Measurements from ENCODE around the gene CCDC85A.

CCDC85A gene

GRCh38 chr2:56297671-56298070, 113.9 kb downstream of the CCDC85A start:
- no peak for DNase-seq (ENCODE audit: low spot score)

DNA sequence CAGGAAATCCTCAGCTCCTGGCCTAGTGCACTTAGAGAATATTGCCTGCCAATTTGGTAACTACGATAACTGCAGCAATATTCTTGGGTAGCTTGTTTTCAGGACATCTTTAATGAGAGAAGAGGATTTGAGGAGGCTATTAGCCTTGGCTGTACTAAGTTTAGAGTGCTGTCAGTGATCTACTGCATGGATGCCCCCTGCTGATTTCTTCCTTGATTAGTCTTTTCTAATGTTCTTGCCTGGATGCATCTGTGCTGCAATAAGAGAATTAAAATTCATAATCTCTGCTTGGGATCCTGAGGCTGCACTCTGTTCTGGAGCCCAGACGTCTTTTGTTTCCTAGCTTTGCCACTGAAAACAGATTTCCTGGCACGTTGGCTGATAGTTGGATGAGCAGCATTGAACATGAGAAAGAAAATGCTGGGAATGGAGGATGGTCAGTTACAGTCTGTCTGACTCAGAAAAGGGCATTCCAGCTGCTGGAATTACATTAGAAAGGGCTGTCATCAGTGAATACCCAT, 115.4 kb downstream of the CCDC85A start:
- DNase-seq (ENCODE audit: low spot score), result peak; percentile 76

- no peak for DNase-seq (ENCODE audit: low spot score)
Measured at GRCh38 chr2:56309626-56310170, 125.9 kb downstream of the CCDC85A start.

DNA sequence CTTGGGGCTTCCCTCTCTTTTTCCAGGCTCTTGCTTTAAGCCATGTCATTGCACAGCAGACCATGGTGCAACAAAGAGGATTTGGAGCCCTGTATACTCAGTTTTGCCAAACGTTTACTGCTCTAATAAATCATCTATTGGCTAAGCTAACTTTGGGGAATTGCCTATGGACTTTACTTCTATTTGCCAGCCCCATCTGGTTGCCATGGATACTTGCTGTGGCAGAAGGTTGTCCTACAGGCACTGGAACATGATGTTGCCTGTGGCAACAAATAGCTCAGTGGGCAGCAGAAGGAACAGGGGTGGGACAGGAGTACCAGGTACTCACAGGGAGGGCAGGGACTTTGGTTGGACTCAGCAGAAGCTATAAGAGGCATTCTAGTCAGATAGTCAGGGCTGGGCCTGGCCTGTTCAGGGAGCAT, 129.7 kb downstream of the CCDC85A start:
- no peak for DNase-seq (ENCODE audit: low spot score)

GRCh38 chr2:56314371-56314770, 130.6 kb downstream of the CCDC85A start:
- DNase-seq (ENCODE audit: low spot score), result no peak

DNA sequence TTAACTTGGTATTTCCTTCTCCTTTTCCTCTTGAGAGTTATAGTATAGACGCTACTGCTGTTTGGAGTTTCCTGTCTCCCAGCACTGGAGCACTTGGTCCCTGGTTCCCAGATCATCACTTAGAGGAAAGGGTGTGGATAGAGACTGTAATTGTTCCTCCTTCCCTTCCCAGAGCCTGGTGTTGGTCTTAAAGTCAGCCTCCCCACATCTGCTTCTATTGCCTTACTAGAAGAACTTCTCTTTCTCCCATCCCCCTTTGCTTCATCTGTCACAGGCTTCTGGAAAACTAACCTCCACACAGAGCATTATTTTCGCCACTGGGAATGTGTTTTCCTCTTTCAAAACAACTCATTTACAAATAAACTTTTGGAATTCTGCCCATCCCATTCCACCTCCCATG, 131.0 kb downstream of the CCDC85A start:
- DNase-seq (ENCODE audit: low spot score), result peak; percentile 20

DNA sequence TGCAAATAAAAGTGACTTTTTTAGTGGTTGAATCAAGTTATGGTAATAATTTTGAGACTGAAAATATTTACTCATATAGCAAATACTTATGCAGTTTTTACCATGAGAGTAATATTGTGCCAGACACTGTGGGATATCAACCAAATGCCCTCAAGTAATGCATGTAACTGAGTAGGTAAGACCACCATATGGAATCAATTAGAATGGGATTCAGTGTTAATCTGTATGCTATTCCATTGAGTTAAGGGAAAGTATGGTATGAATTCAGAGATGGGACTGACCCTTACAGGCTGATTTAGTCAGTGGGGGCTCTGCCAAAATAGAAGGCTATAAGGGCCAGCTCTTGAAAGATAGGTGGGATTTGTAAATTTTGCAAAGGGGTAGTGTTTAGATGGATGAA, 131.6 kb downstream of the CCDC85A start:
- DNase-seq (ENCODE audit: low spot score), result no peak

DNA sequence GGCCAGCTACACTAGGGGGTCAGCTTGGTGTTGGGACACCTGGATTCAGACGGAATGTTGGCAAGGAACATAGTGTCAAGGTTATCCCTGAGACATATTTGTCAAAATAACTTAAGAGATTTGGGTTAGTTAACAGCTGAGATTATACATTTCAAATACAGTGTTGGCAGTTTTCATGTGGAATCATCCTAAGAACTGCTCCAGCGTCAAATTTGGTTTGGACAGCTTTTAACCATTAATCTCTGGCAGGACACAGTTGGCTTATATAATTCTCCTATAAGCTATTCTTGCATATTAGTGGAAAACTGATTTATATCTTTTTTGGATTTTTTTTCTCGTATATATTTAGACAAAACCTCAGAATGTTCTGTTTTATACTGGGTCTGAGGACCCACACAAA, 132.2 kb downstream of the CCDC85A start:
- DNase-seq (ENCODE audit: low spot score), result no peak

DNA sequence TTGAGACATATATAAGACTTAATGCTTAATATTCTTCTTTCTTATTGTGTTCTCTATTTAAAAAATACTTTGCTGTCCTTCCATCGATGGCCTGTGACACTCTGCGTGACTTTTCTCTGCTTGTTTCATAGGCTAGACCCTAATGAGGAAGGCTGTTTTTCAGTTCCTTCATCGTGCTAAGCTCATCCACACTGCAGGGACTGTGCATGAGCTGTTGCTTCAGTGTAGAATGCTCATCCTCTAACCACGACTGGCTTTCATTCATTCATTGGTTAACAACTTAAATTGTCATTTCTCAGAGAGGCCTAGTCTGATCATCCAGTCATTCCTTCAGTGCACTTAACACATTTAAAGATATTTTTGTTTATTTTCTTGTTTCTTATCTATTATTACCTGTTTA, 134.4 kb downstream of the CCDC85A start:
- no peak for DNase-seq (ENCODE audit: low spot score)

DNA sequence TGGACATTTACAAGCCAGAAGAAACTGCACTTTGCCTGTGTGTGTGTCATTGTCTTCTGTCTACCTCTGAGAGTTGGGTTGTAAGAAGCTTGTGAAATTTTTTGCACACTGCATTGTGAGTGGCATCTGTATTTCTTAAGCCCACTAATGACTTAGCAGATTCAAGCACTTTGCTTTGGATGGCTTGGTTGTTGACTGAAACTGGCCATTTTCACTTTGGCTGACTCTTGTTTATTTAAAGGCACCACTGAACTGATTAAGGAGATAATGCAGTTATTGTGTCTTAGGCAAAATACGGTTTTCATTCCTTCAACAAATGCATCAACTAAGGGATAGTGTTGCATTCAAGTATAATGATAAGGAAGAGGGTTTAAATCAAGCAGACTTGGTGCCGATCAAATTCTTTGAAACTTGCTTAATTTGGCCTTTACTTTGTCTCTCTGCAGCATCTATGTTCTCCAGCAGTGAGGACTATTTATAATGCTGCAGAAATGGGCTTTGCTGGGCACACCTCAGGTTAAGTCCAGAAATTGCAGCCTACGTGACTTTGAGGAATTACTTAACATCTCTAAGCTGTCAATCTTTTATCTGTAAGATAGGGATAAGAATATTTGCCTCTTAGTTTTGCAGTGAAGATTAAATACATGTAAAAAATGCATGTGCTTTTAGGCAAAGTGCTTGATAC, 142.0 kb downstream of the CCDC85A start:
- no peak for DNase-seq (ENCODE audit: low spot score)

- no peak for DNase-seq (ENCODE audit: low spot score)
Measured at GRCh38 chr2:56326346-56326741, 142.6 kb downstream of the CCDC85A start.

- DNase-seq (ENCODE audit: low spot score), result no peak
Measured at GRCh38 chr2:56331810-56332209, 148.0 kb downstream of the CCDC85A start.

- DNase-seq (ENCODE audit: low spot score), result no peak
Measured at GRCh38 chr2:56333812-56334485, 150.2 kb downstream of the CCDC85A start.

DNA sequence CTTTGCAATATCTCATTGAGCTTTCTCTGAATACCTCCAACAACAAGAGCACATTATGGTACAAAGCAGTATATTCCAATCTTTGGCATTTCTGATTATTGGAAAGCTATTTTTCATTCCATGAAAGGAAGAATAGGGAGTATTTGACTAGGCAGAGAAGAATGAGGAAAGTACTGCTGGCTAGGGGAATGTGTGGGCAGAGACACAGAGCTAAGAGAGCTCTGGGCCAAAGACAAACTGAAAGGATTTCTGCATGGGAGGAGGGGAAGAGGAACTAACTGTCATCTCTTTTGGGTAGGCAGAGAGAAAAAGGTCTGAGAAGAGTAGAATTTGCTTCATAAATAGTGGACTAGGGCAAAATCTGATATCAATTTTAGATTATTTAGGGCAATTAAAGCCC, 150.8 kb downstream of the CCDC85A start:
- peak; percentile 58 for DNase-seq (ENCODE audit: low spot score)

GRCh38 chr2:56335101-56335500, 151.3 kb downstream of the CCDC85A start:
- DNase-seq (ENCODE audit: low spot score), result no peak

GRCh38 chr2:56337342-56337741, 153.6 kb downstream of the CCDC85A start:
- no peak for DNase-seq (ENCODE audit: low spot score)

DNA sequence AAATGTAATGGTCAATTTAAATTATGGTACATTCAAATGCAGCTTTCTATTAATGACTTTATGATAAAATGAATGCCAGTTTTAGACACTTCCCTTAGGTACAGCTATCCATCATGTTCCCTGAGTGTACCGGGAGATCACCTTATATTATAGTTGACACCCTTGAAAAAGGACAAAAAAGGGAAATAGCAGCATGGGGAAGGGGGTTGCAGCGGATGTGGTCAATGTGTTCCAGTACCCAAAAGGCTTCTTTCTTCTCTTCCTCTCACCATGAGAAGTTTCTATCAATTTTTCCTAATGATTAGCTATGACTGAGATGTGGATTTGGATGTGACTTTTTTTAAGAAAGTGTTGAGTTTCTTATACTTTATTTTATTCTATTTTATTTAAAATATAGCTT, 154.4 kb downstream of the CCDC85A start:
- DNase-seq (ENCODE audit: low spot score), result no peak

DNA sequence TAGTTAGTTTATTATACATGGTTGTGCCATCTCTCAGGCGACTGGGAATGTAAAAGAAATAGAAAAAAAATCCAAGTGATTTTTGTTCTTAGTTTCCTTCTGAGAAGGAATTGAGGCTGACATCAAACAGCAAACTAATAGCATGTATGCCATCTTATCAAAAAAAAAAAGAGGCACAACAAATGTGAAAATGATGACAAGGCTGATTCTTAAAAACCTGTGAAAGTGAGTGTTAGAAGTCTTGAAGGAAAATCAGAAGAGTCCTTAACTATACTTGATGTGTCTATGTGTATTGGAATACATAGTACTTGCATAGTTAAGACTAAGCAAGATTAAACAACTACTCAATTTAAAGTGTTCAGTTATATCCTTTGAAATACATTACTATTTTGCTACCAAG, 161.0 kb downstream of the CCDC85A start:
- no peak for DNase-seq (ENCODE audit: low spot score)

- DNase-seq (ENCODE audit: low spot score), result no peak
Measured at GRCh38 chr2:56347881-56348280, 164.1 kb downstream of the CCDC85A start.

DNA sequence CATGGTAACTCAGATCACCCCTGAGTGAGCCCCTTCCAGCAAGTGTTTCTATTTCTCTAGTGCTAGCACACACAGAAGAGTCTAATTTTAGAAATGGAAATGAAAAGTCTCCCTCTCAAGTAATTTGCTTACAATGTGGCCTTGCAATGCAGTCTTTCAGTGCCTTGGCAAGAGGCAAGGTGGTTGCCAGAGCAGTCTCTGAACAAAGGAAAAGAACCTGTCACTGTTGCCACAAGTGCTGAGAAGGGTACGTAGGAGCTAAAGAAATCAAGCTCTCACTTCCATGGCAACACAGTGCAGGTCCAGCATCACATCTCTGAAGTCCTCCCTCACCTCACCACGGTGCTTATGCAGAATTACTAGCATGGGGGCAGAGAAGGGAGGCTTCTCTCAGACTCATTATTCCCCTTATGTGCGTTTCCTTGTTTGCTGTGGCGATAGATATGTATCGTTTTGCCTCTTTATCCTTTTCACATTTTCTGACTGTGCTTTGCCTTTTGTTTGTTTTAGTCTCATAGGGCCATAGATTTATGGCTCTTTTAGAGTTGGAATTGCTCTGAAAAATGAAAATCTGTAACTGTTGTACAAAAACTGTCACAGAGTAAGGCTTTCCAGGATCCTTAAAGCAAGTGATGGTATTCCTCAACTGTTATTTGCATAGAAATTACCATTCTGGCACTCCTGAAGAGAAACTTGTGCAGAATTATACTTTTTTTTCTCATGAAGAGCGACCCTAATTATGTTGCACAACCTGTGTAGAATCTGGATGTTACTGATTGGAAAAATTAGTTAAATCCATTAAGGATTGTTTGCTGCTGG, 164.8 kb downstream of the CCDC85A start:
- DNase-seq (ENCODE audit: low spot score), result no peak

DNA sequence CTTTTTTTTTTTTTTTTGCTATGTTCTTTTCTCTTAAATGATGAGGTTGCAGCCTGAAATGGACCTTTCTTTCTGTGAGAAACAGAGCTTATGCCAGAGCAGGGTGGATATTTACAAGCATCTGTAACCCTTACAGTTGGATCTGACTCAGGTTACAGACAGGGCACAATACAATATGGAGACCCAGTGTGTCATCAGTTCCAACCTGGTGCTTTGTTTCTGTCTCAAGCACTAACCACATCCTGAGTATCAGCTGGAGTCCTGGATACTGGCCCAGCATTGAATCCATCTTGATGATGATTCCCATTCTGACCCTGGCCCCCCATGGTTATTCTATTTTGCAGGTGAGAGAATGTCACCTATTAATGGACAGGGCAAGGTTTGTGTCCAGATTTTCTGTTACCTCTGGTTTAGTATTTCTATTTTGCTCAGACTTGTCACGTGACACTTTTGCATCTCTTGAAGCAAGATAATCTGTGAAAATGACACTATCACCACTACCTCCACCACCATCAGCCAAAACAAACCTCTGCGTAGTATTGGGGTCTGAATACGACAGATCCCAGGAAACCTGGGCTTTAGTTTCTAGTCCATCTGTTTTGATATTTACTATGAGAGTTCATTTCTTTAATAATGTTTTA, 174.0 kb downstream of the CCDC85A start:
- no peak for DNase-seq (ENCODE audit: low spot score)

DNA sequence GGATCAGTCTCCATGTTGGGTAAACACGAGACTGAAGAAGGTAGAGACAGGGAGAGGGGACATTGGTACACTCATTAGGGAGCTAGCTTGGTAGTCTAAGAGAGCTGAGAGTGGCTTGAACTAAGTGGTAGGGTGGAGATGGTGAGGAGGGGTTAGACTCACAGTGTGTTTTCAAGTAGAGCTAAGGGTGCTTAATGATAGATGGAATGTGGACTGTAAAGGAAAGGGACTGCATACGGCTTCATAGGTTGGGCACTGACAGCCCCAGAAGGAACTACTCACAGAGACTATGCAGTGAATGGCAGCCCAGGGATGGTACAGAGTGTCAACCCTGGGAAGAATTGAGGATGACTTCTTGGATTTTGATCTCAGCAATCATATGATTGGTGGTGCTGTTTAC, 178.1 kb downstream of the CCDC85A start:
- DNase-seq (ENCODE audit: low spot score), result no peak
